HCT116 (cell line): ENCODE data around the gene IFT88. TPM values are rescaled to one million over a fixed set of nuclear protein-coding genes. Genes with fewer than 3 reads are reported as not detected.

ENCODE experiments used
- ATAC-seq: fragments of 200-7000 bp; cut with Tn5 transposase; 2 replicates; pipeline ENCODE4 v1.9.1; 2020; ENCODE audit warnings: mild to moderate bottlenecking, moderate library complexity
- BruUV-seq: library from RNA; stranded (reverse); fragments of 400-500 nt; replicated peaks from 2 replicates; lab custom pipeline; 2021; lab: Mats Ljungman, UMichigan
- CTCF ChIA-PET: fragments of 300-600 bp; sonication (Branson Sonifier 250); formaldehyde crosslinking; loops from one replicate; lab custom pipeline; 2021; ENCODE audit warnings: antibody characterized with exemption; lab: Charles Lee
- POLR2A ChIA-PET: fragments of 300-600, 350-600 bp; sonication (Branson Sonifier 250); formaldehyde crosslinking; loops from one replicate; lab custom pipeline; 2021; ENCODE audit warnings: antibody characterized with exemption; lab: Charles Lee
- RAD21 ChIA-PET, 2 experiments: fragments of 300-600 bp; sonication (Branson Sonifier 250); formaldehyde crosslinking; loops; one replicate each; lab custom pipeline; 2023; ENCODE audit warnings: low total read pairs in 2 of 2; ENCODE audit not compliant: uncharacterized antibody in 2 of 2, unreplicated experiment in 2 of 2, low non-redundant PET in 1 of 2; lab: Charles Lee
- DNase-seq: peaks from one replicate; pipeline ENCODE4 v3.0.0-alpha.2; 2010; ENCODE audit warnings: low read depth, low spot score
- H2AFZ ChIP-seq: fragments of 200-600 bp; shearing (Covaris generic), sonication (generic); 2 replicates; pipeline ENCODE4 v1.6.1; 2017; ENCODE audit warnings: low read depth, mixed run types, mixed read lengths, antibody characterized with exemption, low read length; ENCODE audit not compliant: poor library complexity, severe bottlenecking
- H3K27ac ChIP-seq: 2 replicates; pipeline ENCODE4 v1.5.1; 2012; ENCODE audit warnings: low read depth, low read length
- H3K27me3 ChIP-seq: fragments of 200-600 bp; sonication (generic); 2 replicates; pipeline ENCODE4 v1.6.1; 2016; ENCODE audit warnings: mixed run types, low read length, mixed read lengths; ENCODE audit not compliant: insufficient read depth
- H3K36me3 ChIP-seq, 2 experiments: fragments of 200-500 bp in 1 of 2; fragments of 200-600 bp in 1 of 2; sonication (Bioruptor generic) in 1 of 2; sonication (generic) in 1 of 2; 2 replicates each; pipeline versions ENCODE4 v1.5.1 to v1.6.1; 2014 to 2016; ENCODE audit warnings: low read length in 2 of 2, inconsistent platforms in 1 of 2, mixed read lengths in 1 of 2, mixed run types in 1 of 2; ENCODE audit not compliant: insufficient read depth in 2 of 2, control insufficient read depth in 1 of 2
- H3K4me1 ChIP-seq, 2 experiments: fragments of 200-600 bp in 1 of 2; sonication (generic) in 1 of 2; 2 replicates each; pipeline versions ENCODE4 v1.5.1 to v1.6.1; 2012 to 2017; ENCODE audit warnings: low read length in 2 of 2, inconsistent platforms in 1 of 2, mild to moderate bottlenecking in 1 of 2, mixed read lengths in 1 of 2, mixed run types in 1 of 2, moderate library complexity in 1 of 2; ENCODE audit not compliant: insufficient read depth in 2 of 2, control insufficient read depth in 1 of 2
- H3K4me2 ChIP-seq: fragments of 200-600 bp; sonication (generic); 2 replicates; pipeline ENCODE4 v1.6.1; 2017; ENCODE audit warnings: mixed run types, low read length, mixed read lengths
- H3K4me3 ChIP-seq, 2 experiments: fragments of 200-600 bp in 1 of 2; sonication (generic) in 1 of 2; replicated peaks in 1 of 2; 2 replicates each; pipeline ENCODE4 v1.5.1; 2011 to 2016; ENCODE audit warnings: low read length in 2 of 2, control low read depth in 1 of 2, low read depth in 1 of 2, mild to moderate bottlenecking in 1 of 2, mixed read lengths in 1 of 2, mixed run types in 1 of 2
- H3K79me2 ChIP-seq: fragments of 200-600 bp; sonication (generic); 2 replicates; pipeline ENCODE4 v1.6.1; 2017; ENCODE audit warnings: mild to moderate bottlenecking, mixed run types, low read length, moderate library complexity, mixed read lengths; ENCODE audit not compliant: insufficient read depth
- H3K9ac ChIP-seq: fragments of 200-600 bp; sonication (generic); 2 replicates; pipeline ENCODE4 v1.6.1; 2016; ENCODE audit warnings: low read length, mixed read lengths
- H3K9me2 ChIP-seq: fragments of 200-600 bp; sonication (generic), shearing (Covaris generic); 2 replicates; pipeline ENCODE4 v1.6.1; 2017; ENCODE audit warnings: mixed run types, mild to moderate bottlenecking, moderate library complexity; ENCODE audit not compliant: insufficient read depth
- H3K9me3 ChIP-seq, 2 experiments: fragments of 200-500 bp in 1 of 2; fragments of 200-600 bp in 1 of 2; sonication (Bioruptor generic) in 1 of 2; sonication (generic) in 1 of 2; 2 replicates each; pipeline ENCODE4 v1.6.1; 2014 to 2017; ENCODE audit warnings: low read length in 2 of 2, mixed read lengths in 2 of 2, inconsistent platforms in 1 of 2, low read depth in 1 of 2, mild to moderate bottlenecking in 1 of 2, mixed run types in 1 of 2, moderate library complexity in 1 of 2; ENCODE audit not compliant: control insufficient read depth in 1 of 2, insufficient read depth in 1 of 2
- H4K20me1 ChIP-seq: fragments of 200-600 bp; sonication (generic), shearing (Covaris generic); 2 replicates; pipeline ENCODE4 v1.6.1; 2017; ENCODE audit warnings: mixed run types, mild to moderate bottlenecking, moderate library complexity; ENCODE audit not compliant: insufficient read depth
- ATF3 ChIP-seq: IDR thresholded peaks from 2 replicates; pipeline ENCODE4 v1.6.1; 2012
- CTCF ChIP-seq, 3 experiments: fragments of 200-600 bp in 1 of 3; sonication (generic) in 1 of 3; IDR thresholded peaks in 2 of 3; conservative IDR thresholded peaks in 1 of 3; 2 replicates each; pipeline ENCODE4 v1.5.1; 2012 to 2017; ENCODE audit warnings: low read depth in 2 of 3, low read length in 2 of 3, antibody characterized with exemption in 1 of 3, borderline replicate concordance in 1 of 3, control low read depth in 1 of 3, mild to moderate bottlenecking in 1 of 3, mixed read lengths in 1 of 3, mixed run types in 1 of 3, moderate library complexity in 1 of 3; ENCODE audit not compliant: insufficient read depth in 1 of 3
- ELF1 ChIP-seq: IDR thresholded peaks from 2 replicates; pipeline ENCODE4 v1.6.1; 2012; ENCODE audit warnings: low read depth, borderline replicate concordance
- EZH2 ChIP-seq: fragments of 200-600 bp; sonication (generic); IDR thresholded peaks from 2 replicates; pipeline ENCODE4 v1.6.1; 2017; ENCODE audit warnings: antibody characterized with exemption, mixed run types
- EZH2phosphoT487 ChIP-seq: fragments of 200-600 bp; IDR thresholded peaks from 2 replicates; pipeline ENCODE4 v1.6.1; 2018; ENCODE audit warnings: antibody characterized with exemption, borderline replicate concordance
- FOSL1 ChIP-seq: IDR thresholded peaks from 2 replicates; pipeline ENCODE4 v1.6.1; 2012; ENCODE audit warnings: low read depth
- MAX ChIP-seq: IDR thresholded peaks from 2 replicates; pipeline ENCODE4 v1.6.1; 2012
- POLR2AphosphoS5 ChIP-seq: IDR thresholded peaks from 2 replicates; pipeline ENCODE4 v1.6.1; 2011; ENCODE audit warnings: mild to moderate bottlenecking, low read depth, low read length, moderate library complexity
- RAD21 ChIP-seq: IDR thresholded peaks from 2 replicates; pipeline ENCODE4 v1.6.1; 2012; ENCODE audit warnings: low read depth, mild to moderate bottlenecking
- SIN3A ChIP-seq: IDR thresholded peaks from 2 replicates; pipeline ENCODE4 v1.6.1; 2012; ENCODE audit warnings: low read depth
- TCF7L2 ChIP-seq: IDR thresholded peaks from 2 replicates; pipeline ENCODE4 v1.7.0; 2011; ENCODE audit warnings: borderline replicate concordance, inconsistent platforms; ENCODE audit not compliant: insufficient read depth, insufficient read length; ENCODE audit errors: extremely low read depth
- YY1 ChIP-seq: IDR thresholded peaks from 2 replicates; pipeline ENCODE4 v1.6.1; 2011; ENCODE audit warnings: low read length, low read depth, moderate library complexity, mild to moderate bottlenecking; ENCODE audit not compliant: insufficient replicate concordance; ENCODE audit errors: extremely low read depth
- ZBTB33 ChIP-seq: IDR thresholded peaks from 2 replicates; pipeline ENCODE4 v1.6.1; 2011; ENCODE audit warnings: mild to moderate bottlenecking, low read length, moderate library complexity; ENCODE audit not compliant: insufficient replicate concordance; ENCODE audit errors: extremely low read depth
- ZFX ChIP-seq: fragments of 450-650 bp; IDR thresholded peaks from 2 replicates; pipeline ENCODE4 v1.6.1; 2017
- intact Hi-C: fragments of 100-400 bp; cut with micrococcal nuclease; formaldehyde crosslinking; loops from 2 replicates; pipeline ENCODE4 v1.10.0; 2022
- total RNA-seq: library from RNA; stranded (reverse); gene quantifications from one replicate; pipeline ENCODE4 v1.2.1, GENCODE V29; 2021; ENCODE audit not compliant: unreplicated experiment

Gene IFT88
- total RNA-seq, 1 experiment from 2014 or later: 13.1 TPM

- H3K9ac ChIP-seq: no peak overlapping the region
- intact Hi-C loops: no loop called here
- ChIA-PET CTCF (no interaction called here), POLR2A (no interaction called here), RAD21 (no interaction called here)
- no peak overlapping the region for H3K4me3 ChIP-seq
- H3K27me3 ChIP-seq: no peaks in the 10 kb centered on the region
- ATAC-seq (no peak), DNase-seq (no peak)
- no peaks in the 10 kb centered on the region for H3K4me1 ChIP-seq
- H3K4me2 ChIP-seq: no peak overlapping the region
- no peaks in the 10 kb centered on the region for H3K36me3 ChIP-seq
- H3K9me2 ChIP-seq: no peaks in the 10 kb centered on the region
- TF ChIP-seq MAX: no peak
- TF ChIP-seq EZH2: no peak
- no peak for TF ChIP-seq ATF3
- no peak for TF ChIP-seq SIN3A
- TF ChIP-seq POLR2AphosphoS5: no peak
- TF ChIP-seq RAD21: no peak
- peak in 1 of 3 experiments; percentile 4; a peak in 1 of 6 replicates for TF ChIP-seq CTCF (IDR thresholded peaks at IDR 0.05 in 2 of 3, conservative IDR thresholded peaks at IDR 0.05 in 1 of 3; ENCODE audit: borderline replicate concordance in 1 of 3, insufficient read depth in 1 of 3, low read depth in 2 of 3, low read length in 2 of 3)
- H4K20me1 ChIP-seq: no peaks in the 10 kb centered on the region
- 0 out of 4 replicates have a peak, but pooled peaks cover 0 to 3% of the 10 kb centered on the region in 2 experiments for H3K9me3 ChIP-seq
- H3K27ac ChIP-seq: no peak overlapping the region
- no peak overlapping the region for H2AFZ ChIP-seq
- BruUV-seq: no TSS peak
- no peaks in the 10 kb centered on the region for H3K79me2 ChIP-seq
Observed at GRCh38 chr13:20624213-20624612, 57.3 kb downstream of the IFT88 start.

GRCh38 chr13:20633802-20634201 lies 66.8 kb downstream of the IFT88 start:
- H3K4me3 ChIP-seq: no peak overlapping the region
- peak; percentile 38; the same call in 1 of the 2 replicates for ATAC-seq
- H3K79me2 ChIP-seq: no peaks in the 10 kb centered on the region
- H3K27me3 ChIP-seq: no peaks in the 10 kb centered on the region
- H3K27ac ChIP-seq: no peak overlapping the region
- no peak overlapping the region for H3K4me2 ChIP-seq
- no peaks in the 10 kb centered on the region for H4K20me1 ChIP-seq
- H3K4me1 ChIP-seq: no peaks in the 10 kb centered on the region
- ChIA-PET CTCF (no interaction called here), POLR2A (no interaction called here), RAD21 (no interaction called here)
- no peaks in the 10 kb centered on the region for H3K36me3 ChIP-seq
- no peaks in the 10 kb centered on the region for H3K9me3 ChIP-seq
- intact Hi-C loops: no loop called here
- BruUV-seq: no TSS peak
- H3K9ac ChIP-seq: no peak overlapping the region
- H2AFZ ChIP-seq: no peak overlapping the region
- DNase-seq: no peak
- H3K9me2 ChIP-seq: no peaks in the 10 kb centered on the region
- TF ChIP-seq EZH2phosphoT487: no peak
- no peak for TF ChIP-seq POLR2AphosphoS5
- TF ChIP-seq SIN3A: no peak
- TF ChIP-seq MAX: no peak
- no peak for TF ChIP-seq ELF1
- no peak for TF ChIP-seq TCF7L2
- no peak for TF ChIP-seq ZFX
- TF ChIP-seq FOSL1: no peak
- no peak for TF ChIP-seq ZBTB33
- TF ChIP-seq YY1: no peak
